GM21390 (cell line): ENCODE results near the gene MEAK7.

Experiments
- ATAC-seq: cut with Tn5 transposase; IDR thresholded peaks from one replicate; pipeline ENCODE4 v1.9.1; 2021; ENCODE audit not compliant: unreplicated experiment

MEAK7 gene

GRCh38 chr16:84513123-84513522 lies 8.7 kb upstream of the MEAK7 start:
- no peak for ATAC-seq

GRCh38 chr16:84511831-84512230 lies 7.4 kb upstream of the MEAK7 start:
- no peak for ATAC-seq

GRCh38 chr16:84511180-84511800 lies 6.8 kb upstream of the MEAK7 start:
- no peak for ATAC-seq

GRCh38 chr16:84509032-84509950 lies 4.8 kb upstream of the MEAK7 start:
- no peak for ATAC-seq

GRCh38 chr16:84508502-84508901 lies 4.0 kb upstream of the MEAK7 start:
- no peak for ATAC-seq

- ATAC-seq: no peak
These were observed 2.8 kb upstream of the MEAK7 start for GRCh38 chr16:84507011-84507982.

GRCh38 chr16:84505249-84506187 lies 1.1 kb upstream of the MEAK7 start:
- ATAC-seq: no peak

- no peak for ATAC-seq
These were observed 586 bp downstream of the MEAK7 start for GRCh38 chr16:84503751-84504395.

GRCh38 chr16:84502581-84502980 lies 1.9 kb downstream of the MEAK7 start:
- no peak for ATAC-seq

GRCh38 chr16:84502075-84502474 lies 2.4 kb downstream of the MEAK7 start:
- no peak for ATAC-seq

GRCh38 chr16:84501077-84501735 lies 3.3 kb downstream of the MEAK7 start:
- ATAC-seq: no peak

- ATAC-seq: no peak
These were observed 3.9 kb downstream of the MEAK7 start for GRCh38 chr16:84500531-84500930.

- ATAC-seq: no peak
These were observed 4.8 kb downstream of the MEAK7 start for GRCh38 chr16:84499638-84500037.

- no peak for ATAC-seq
These were observed 5.4 kb downstream of the MEAK7 start for GRCh38 chr16:84498859-84499620.

GRCh38 chr16:84498223-84498610 lies 6.2 kb downstream of the MEAK7 start:
- ATAC-seq: no peak

- no peak for ATAC-seq
These were observed 6.8 kb downstream of the MEAK7 start for GRCh38 chr16:84497418-84498222.

- no peak for ATAC-seq
These were observed 7.5 kb downstream of the MEAK7 start for GRCh38 chr16:84496991-84497390.

GRCh38 chr16:84495506-84495905 lies 9.0 kb downstream of the MEAK7 start:
- no peak for ATAC-seq
